ENCODE results near the gene ABCG4.
"Not testable (repeated sequence)": the region's sequence is repeated elsewhere in the genome, so short reads cannot be mapped to it uniquely, and the experiment has no call there.

Gene ABCG4

DNA sequence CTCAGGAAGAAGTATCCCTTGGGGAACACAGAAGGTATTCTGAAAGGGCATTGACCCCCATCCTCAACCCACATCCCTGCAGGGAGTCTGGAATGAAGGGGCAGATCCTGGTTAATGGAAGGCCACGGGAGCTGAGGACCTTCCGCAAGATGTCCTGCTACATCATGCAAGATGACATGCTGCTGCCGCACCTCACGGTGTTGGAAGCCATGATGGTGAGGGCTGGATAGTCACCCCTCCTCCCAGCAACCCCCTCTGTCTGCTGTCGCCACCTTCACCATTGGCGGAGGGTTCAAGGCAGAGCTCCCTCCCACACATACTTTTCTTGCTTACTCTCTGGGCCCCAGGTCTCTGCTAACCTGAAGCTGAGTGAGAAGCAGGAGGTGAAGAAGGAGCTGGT is 5.3 kb downstream of the ABCG4 start:
- DNase-seq (ENCODE audit: low spot score), result no peak

DNA sequence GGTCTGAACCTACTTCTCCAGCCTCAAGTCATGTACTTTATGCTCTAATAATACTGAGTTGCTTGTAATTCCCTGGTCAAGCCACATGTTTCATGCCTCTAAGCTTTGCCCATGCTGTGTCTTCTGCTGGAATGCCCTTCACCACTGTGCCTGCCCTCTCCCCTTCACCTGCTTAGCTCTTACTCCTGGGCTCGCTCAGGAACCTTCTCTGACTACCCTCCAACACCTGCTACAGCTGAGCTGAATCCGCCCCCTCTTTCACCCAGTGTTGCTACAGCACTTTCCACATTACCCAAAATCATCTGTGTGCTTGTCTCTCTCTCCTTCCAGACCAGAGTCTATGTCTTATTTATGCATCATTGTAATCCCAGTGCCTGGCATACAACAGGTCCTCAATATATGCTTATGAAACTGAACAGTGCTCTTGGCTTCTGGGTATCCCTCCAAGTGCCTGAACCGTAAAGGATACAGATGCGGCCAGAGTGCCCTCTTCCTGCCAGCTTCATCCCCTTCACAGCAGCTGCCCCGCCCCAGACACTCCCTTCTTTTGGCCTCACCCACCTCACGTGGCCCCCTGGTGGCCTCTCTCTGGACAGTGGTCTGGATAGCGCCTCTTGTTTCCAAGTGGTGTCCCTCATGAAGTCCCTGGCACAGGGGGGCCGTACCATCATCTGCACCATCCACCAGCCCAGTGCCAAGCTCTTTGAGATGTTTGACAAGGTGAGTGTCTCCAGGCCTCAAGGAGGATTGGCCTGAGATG is 7.1 kb downstream of the ABCG4 start:
- DNase-seq (ENCODE audit: low spot score), result no peak

DNA sequence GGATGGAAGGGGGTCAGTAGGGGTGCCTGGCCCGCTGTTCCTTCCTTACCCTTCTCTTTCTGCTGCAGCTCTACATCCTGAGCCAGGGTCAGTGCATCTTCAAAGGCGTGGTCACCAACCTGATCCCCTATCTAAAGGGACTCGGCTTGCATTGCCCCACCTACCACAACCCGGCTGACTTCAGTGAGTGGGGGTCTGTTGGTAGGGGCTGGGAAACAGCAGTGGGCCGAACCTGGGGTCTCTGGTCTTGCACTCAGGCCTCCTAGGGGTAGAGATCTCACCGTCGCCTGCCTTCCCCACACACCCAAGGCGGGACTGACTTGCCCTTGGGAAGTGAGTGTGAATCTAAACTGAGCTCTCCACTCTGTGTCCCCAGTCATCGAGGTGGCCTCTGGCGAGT is 7.6 kb downstream of the ABCG4 start:
- DNase-seq (ENCODE audit: low spot score), result no peak

DNA sequence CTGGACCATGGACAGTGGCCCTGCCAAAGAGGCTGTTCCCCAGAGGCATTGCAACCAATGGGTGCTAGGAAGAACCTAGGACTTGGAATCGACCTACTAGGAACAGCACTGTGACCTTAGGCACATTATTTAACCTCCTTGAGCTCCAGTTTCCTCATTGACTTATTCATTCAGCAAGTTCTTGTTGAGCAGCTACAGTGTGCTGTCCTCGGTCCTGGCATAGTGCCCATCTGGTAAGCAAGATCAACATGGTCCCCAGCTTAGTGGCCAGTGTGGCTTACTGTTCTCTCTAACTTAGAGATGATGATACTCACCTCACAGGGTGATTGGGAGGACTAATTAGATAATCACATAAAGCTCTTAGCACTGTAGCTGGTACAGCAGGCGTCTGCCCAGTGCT is 8.2 kb downstream of the ABCG4 start:
- no peak for DNase-seq (ENCODE audit: low spot score)

DNA sequence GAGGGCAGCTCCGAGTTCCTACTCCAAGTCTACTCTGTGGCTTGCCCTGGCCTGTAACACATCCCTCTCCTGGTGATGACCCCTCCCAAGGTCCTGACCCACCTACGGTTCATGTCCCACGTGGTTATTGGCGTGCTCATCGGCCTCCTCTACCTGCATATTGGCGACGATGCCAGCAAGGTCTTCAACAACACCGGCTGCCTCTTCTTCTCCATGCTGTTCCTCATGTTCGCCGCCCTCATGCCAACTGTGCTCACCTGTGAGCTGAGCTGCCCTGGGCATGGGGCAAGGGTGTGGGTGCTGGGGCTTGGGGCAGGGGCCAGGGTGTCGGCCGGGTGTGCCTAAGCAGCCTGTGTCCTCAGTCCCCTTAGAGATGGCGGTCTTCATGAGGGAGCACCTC is 9.6 kb downstream of the ABCG4 start:
- DNase-seq (ENCODE audit: low spot score), result no peak

DNA sequence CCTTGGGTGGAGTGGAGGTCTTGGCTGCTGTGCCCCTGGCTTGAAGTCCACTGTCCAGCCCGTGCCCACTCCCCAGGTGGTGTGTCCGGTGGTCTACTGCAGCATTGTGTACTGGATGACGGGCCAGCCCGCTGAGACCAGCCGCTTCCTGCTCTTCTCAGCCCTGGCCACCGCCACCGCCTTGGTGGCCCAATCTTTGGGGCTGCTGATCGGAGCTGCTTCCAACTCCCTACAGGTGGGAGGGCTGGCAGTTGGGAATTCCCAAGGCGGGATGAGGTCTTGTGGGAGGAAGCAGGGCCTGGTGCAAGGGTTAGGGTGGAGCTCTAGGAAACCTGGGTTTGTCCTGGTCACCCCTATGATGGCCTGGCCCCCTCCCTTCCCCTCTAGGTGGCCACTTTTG is 11.3 kb downstream of the ABCG4 start:
- DNase-seq (ENCODE audit: low spot score), result no peak

DNA sequence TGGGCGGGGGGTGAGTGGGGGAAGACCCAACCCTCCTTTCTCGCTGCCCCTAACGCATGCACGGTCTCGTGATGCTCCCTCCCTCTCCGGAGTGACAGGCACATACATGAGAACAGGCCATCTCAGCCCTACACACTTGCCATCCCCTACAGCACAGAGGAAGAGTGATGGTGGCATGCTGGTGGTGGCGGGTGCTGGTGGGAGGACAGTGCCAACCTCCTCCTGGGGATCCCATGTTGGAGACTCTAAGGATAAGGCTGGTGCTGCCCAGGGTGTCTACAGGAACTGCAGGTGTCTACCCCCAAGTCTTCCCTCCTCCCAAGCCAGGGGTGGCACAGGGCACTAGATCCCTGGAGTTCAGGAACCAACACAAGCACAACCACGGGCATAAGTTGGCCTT is 13.0 kb downstream of the ABCG4 start:
- no peak for DNase-seq (ENCODE audit: low spot score)

DNA sequence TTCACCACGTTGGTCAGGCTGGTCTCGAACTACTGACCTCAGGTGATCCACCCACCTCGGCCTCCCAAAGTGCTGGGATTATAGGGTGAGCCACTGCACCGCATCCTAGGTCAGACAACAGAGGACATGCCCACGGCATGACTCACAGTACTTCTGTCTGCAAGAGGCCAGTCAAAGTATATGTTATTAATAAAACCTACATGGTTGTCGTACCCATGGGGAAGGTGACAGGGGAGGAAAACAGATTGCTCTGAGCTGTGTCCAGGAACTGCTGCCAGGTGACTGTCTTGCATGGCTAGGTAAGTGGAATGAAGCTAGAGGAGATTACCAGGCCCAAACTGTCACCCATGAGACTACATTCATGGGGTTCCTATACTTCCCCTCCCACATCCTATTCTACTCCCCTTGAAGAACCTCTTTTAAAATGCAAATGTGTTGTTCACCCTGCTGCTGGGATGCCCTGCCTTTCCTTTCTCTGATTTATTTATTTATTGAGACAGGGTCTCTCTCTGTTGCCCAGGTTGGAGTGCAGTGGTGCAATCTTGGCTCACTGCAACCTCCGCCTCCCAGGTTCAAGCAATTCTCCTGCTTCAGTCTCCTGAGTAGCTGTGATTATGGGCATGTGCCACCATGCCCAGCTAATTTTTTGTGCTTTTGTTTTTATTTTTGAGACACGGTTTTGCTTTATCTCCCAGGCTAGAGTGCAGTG is 17.7 kb downstream of the ABCG4 start:
- DNase-seq (ENCODE audit: low spot score), result no peak

DNA sequence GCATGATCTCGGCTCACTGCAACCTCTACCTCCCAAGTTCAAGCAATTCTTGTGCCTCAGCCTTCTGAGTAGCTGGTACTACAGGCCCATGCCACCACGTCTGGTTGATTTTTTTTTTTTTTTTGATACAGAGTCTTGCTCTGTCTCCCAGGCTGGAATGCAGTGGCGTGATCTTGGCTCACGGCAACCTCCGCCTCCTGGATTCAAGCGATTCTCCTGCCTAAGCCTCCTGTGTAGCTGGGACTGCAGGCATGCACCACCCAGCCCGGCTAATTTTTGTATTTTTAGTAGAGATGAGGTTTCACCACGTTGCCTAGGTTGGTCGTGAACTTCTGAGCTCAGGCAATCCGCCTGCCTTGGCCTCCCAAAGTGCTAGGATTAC is 18.2 kb downstream of the ABCG4 start:
- not testable (repeated sequence) for DNase-seq (ENCODE audit: low spot score)

DNA sequence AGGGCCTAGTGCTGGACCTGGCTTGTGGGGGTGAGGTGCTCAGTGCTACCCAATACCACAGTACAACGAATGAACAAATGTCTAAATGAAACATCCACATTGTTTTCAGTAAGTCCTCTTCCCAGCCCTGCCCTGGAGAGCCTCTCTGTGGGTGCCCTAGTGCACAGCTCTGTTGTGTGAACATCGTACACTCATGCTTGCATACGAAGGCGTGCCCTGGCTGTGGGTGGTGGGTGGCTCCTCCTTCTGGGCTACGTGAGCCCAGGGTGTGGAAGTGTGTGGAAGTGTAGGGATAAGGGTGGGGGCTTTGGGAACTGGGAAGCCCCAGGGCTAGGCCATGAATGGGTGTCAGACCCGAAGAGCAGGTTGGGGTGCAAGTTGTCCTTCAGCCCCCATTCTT is 19.1 kb downstream of the ABCG4 start:
- no peak for DNase-seq (ENCODE audit: low spot score)

DNA sequence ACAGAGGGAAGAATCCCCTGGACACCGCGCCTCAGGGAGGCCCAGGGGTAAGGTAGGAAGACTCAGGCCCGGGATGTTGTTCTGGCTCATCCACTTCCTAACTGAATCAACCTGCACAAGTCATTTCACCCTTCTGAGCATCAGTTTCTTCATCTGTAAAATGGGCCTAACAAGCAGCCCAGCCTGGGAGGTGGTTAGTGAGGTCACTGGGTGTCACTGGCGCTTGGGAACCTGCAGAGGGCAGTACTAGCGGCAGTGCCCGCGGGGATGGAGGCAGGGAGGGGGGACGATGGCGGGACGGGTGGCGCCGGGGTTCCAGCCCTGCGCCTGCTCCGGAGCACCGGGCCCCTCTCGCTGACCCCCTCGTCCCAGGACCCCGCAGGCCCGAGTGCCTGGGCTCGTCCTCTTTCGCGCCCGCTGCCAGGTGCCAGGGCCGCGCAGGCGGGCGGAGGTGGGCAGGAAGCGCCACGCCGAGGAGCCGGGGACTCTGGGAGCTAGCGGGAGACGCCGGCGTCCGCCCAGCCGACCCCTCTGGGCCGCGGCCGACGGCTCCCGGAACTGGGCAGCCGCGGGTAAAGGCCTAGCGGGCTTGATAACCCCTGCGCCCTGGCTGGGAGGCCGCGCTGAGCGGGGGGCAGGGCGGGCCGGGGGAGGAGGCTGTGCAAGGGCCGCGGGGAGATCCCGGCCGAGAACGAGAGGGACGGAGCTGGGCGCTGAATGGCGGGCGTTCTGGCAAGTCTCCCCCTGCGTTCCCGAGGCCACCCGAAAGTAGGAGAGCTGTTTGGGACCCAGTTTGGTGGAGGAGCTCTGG is 19.8 kb downstream of the ABCG4 start, which contains the start of gene NLRX1:
Gene NLRX1, plus strand, starts transcription at position 255 of the 811 bp plus-strand sequence. CDS start 2,679 bp downstream, outside the sequence.
- peak; percentile 72 for DNase-seq (ENCODE audit: low spot score)

DNA sequence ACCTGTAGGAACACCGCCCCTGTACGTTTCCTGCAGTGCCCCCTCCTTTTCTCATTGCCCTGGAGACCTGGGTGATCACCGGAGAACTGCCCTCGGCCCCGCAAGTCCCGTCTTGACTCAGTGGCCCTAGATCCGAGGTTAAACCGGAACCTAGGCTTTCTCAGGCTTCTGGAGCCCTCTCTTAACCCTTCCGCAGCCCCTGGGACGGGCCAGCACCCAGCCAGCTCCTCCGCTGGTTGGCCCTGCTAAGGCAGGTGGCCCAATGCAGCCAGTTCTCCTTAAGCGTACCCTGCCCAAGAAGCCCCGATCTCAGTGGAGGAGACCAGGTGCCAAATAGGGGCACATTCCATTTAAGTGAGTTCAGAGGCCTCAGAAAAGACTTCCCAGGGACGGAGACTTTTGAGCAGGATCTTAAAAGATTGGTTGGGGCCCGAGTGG is 20.4 kb downstream of the ABCG4 start:
- DNase-seq (ENCODE audit: low spot score), result peak; percentile 10

DNA sequence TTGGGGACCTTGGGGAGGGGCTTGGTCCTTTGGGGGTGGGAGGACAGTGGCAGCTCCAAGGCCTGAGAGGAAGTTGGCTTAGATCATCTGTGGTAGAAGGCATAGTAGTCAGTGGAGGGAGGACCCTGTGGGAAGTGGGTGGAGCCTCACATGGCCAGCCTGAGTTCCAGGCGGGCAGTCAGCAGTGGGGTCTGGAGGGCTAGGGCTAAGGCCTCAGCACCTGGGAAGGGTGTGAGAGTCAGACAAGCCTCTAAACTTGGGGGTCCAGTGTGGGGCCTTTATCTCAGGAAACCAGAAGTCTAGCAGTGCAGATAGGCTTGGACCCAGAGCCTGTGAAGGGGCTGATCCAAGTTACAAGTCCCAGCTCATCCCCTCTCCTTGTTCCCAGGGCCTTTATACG is 23.7 kb downstream of the ABCG4 start:
- no peak for DNase-seq (ENCODE audit: low spot score)

DNA sequence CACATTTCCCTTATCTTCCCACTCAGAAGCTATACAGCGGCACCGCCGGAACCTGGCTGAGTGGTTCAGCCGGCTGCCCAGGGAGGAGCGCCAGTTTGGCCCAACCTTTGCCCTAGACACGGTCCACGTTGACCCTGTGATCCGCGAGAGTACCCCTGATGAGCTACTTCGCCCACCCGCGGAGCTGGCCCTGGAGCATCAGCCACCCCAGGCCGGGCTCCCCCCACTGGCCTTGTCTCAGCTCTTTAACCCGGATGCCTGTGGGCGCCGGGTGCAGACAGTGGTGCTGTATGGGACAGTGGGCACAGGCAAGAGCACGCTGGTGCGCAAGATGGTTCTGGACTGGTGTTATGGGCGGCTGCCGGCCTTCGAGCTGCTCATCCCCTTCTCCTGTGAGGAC is 24.6 kb downstream of the ABCG4 start:
- no peak for DNase-seq (ENCODE audit: low spot score)

DNA sequence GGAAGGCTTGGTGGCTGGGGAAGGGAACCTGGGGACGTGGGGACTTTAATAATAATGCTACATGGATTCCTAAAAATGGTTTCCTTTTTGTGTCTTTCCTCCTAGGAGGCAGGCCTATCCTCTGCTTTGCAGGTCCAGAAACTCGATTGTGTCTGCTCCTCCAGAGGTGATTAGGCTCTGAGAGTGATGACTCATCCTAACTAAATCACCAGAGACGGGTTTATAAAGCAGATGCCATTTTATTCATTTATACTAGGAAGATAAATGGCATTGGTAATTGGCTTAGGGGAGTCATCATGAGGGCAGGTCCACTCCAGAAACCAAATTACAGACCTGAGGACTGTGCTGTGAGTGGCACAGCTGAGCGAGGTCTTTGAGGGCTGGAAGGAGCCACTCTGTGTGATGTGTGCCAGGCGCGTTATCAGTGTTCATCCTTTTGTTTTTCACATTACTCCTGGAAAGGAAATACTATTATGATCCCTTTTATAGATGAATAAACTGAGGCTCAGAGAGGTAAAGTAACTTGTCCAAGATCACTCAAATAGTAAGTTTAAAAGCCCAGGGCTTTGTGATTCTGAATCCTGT is 26.7 kb downstream of the ABCG4 start:
- DNase-seq (ENCODE audit: low spot score), result no peak

DNA sequence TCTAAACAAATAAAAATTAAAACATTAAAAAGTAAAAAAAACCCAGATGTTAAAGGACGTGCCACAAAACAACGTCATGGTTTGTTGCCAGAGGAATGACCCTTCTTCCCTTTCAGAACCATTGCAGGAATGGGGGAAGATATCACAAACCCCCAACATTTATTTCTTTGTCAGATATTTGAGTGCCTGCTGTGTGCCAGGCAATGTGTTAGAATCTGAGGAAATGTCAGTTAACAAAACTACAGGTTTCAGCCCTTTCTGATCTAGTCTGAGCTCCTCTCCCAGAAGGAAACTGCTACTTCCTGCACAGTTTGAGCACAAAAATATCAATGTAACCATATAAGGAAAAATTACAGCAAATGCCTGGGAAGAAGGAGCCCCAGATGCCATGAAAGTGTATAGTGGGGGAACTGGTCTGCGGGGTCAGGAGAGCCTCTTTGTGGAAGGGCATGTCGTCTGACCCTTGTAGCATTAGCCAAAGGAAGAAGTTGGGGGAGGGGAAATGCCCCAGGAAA is 29.4 kb downstream of the ABCG4 start:
- DNase-seq (ENCODE audit: low spot score), result no peak

DNA sequence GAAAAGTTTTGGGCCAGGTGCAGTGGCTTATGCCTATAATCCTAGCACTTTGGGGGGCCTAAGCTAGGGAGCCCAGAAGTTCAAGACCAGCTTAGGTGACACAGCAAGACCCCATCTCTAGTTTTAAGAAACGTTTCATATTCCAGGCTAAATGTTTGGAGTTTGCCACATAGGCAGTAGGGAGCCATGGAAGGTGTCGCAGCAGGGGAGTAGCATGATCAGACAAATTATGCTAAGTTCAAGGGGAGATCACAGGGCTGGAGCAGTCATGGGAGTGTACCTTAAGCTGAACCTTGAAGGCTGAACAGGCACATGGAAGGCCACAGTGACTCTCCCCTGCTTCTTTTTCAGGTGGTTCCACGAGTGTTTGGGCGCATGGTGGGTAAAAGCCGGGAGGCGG is 30.5 kb downstream of the ABCG4 start:
- DNase-seq (ENCODE audit: low spot score), result no peak

DNA sequence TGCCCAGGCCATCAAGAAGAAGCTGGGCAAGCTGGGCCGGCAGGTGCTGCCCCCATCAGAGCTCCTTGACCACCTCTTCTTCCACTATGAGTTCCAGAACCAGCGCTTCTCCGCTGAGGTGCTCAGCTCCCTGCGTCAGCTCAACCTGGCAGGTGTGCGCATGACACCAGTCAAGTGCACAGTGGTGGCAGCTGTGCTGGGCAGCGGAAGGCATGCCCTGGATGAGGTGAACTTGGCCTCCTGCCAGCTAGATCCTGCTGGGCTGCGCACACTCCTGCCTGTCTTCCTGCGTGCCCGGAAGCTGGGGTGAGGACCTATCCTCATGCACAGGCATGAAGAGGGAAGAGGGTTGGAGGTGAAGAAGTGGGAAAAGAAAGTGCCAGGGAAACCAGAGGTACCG is 31.1 kb downstream of the ABCG4 start:
- no peak for DNase-seq (ENCODE audit: low spot score)

DNA sequence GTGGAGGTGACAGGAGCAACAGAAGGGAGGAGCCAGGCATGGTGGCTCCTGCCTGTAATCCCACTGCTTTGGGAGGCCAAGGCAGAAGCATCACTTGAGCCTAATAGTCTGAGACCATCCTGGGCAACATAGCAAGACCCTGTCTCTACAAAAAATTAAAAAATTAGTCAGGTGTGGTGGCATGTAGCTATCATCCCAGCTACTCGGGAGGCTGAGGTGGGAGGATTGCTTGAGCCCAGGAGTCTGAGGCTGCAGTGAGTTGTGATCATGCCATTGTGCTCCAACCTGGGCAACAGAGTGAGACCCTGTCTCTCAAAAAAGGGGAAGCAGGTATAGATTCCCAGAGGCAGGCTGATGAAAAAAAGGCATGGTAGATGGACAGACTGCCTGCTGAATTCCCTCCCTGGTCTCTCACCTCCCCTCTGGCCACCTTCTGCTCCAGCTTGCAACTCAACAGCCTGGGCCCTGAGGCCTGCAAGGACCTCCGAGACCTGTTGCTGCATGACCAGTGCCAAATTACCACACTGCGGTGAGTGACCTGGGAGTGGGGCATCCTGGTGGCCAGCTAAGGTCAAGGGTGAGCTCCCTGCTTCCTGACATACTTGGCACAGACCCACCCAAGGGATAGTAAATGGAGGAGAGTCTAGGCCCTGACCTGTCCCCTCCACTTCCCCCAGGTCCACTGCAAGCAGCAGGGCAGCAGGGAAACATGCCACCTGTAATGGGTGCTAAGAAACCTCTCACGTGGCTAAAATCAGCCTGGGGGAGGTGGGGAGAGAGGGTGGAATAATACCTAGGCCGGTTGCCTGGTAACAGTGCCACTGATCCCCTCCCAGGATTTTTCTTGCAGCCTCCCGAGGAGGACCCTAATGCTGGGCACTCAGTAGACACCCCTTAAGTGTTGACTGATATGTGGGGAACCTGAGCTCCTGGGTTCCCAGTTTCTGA is 32.2 kb downstream of the ABCG4 start:
- no peak for DNase-seq (ENCODE audit: low spot score)

DNA sequence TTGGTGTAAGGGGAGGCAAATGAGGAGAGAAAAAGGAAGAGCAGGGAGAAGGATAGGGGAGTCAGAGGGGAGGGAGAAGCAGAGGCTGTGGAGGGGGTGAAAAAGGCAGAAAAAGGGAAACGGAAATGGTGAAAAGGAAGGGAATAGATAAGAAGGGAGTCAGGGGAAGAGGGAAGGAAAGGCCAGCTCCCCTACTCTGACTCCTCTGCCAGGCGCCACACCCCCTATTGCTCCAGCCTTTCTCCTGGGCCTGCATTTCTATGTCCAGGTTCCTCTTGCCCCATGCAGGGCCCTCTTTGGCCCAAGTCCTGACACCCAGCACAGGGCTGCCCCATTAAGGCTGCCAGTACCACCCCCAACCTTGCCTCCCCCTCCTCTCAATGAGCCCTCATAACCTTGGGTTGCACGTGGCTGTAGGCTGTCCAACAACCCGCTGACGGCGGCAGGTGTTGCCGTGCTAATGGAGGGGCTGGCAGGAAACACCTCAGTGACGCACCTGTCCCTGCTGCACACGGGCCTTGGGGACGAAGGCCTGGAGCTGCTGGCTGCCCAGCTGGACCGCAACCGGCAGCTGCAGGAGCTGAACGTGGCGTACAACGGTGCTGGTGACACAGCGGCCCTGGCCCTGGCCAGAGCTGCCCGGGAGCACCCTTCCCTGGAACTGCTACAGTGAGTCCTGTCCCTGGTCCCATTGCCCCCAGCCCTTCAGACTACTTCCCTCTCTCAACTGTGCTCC is 33.0 kb downstream of the ABCG4 start:
- DNase-seq (ENCODE audit: low spot score), result no peak

Measured in globus pallidus (tissue), 1 donor.